Hepatocyte (in vitro differentiated cells): ENCODE results near the gene SMG9. TPM values are rescaled to one million over a fixed set of nuclear protein-coding genes. Genes with fewer than 3 reads are reported as not detected.

Source experiments
- DNase-seq: peaks from one replicate; pipeline ENCODE4 v3.0.0-alpha.2; 2016; ENCODE audit warnings: low spot score
- H2AFZ ChIP-seq: fragments of 200-600 bp; sonication (generic); 2 replicates; pipeline ENCODE4 v1.6.0; 2016; ENCODE audit warnings: antibody characterized with exemption, mild to moderate bottlenecking
- H3K27ac ChIP-seq: fragments of 200-600 bp; sonication (generic); 2 replicates; pipeline ENCODE4 v1.5.1; 2016; ENCODE audit warnings: mild to moderate bottlenecking
- H3K27me3 ChIP-seq: fragments of 200-600 bp; sonication (generic); 2 replicates; pipeline ENCODE4 v1.6.1; 2016
- H3K36me3 ChIP-seq: fragments of 200-600 bp; sonication (generic); replicated peaks from 2 replicates; pipeline ENCODE4 v1.5.1; 2016; ENCODE audit warnings: low read depth; ENCODE audit not compliant: insufficient read depth
- H3K4me1 ChIP-seq: fragments of 200-600 bp; sonication (generic); 2 replicates; pipeline ENCODE4 v1.5.1; 2016; ENCODE audit warnings: mild to moderate bottlenecking, moderate library complexity; ENCODE audit not compliant: insufficient read depth
- H3K4me2 ChIP-seq: fragments of 200-600 bp; sonication (generic); 2 replicates; pipeline ENCODE4 v1.6.0; 2016
- H3K4me3 ChIP-seq: fragments of 200-600 bp; sonication (generic); 2 replicates; pipeline ENCODE4 v1.5.1; 2016; ENCODE audit warnings: mild to moderate bottlenecking
- H3K79me2 ChIP-seq: fragments of 200-600 bp; sonication (generic); 2 replicates; pipeline ENCODE4 v1.6.0; 2017; ENCODE audit warnings: mild to moderate bottlenecking
- H3K9me2 ChIP-seq: fragments of 200-600 bp; sonication (generic); replicated peaks from 2 replicates; pipeline ENCODE4 v1.6.0; 2017; ENCODE audit warnings: mild to moderate bottlenecking; ENCODE audit not compliant: insufficient read depth
- H3K9me3 ChIP-seq: fragments of 200-600 bp; sonication (generic); 2 replicates; pipeline ENCODE4 v1.5.1; 2016; ENCODE audit warnings: low read depth, mild to moderate bottlenecking
- H4K20me1 ChIP-seq: fragments of 200-600 bp; sonication (generic); 2 replicates; pipeline ENCODE4 v1.6.0; 2016; ENCODE audit warnings: mild to moderate bottlenecking; ENCODE audit not compliant: insufficient read depth, poor library complexity, severe bottlenecking
- CTCF ChIP-seq: fragments of 200-600 bp; sonication (generic); IDR thresholded peaks from 2 replicates; pipeline ENCODE4 v1.5.1; 2016; ENCODE audit warnings: antibody characterized with exemption, mild to moderate bottlenecking; ENCODE audit not compliant: poor library complexity
- EZH2 ChIP-seq: fragments of 200-600 bp; sonication (generic); IDR thresholded peaks from 2 replicates; pipeline ENCODE4 v1.6.1; 2016; ENCODE audit warnings: antibody characterized with exemption, mild to moderate bottlenecking, borderline replicate concordance
- EZH2phosphoT487 ChIP-seq: fragments of 200-600 bp; sonication (generic); IDR thresholded peaks from one replicate; pipeline ENCODE4 v1.6.1; 2018; ENCODE audit warnings: antibody characterized with exemption, mild to moderate bottlenecking, low read depth, moderate library complexity; ENCODE audit not compliant: unreplicated experiment, severe bottlenecking
- WGBS: methylation state at CpG from one replicate; pipeline ENCODE4 v1.1.6; 2016; ENCODE audit warnings: low lambda C conversion rate; ENCODE audit errors: missing lambda C conversion rate; 5-methylcytosine and 5-hydroxymethylcytosine counted together
- polyA plus RNA-seq: library from polyadenylated mRNA; unstranded; fragments of >200 nt; fragmentation: Nextera tagmentation; extraction: Ambion mirVana; gene quantifications from 2 replicates; pipeline ENCODE4 v1.2.1, GENCODE V29; 2016
- total RNA-seq: library from RNA; depleted of rRNA; stranded (reverse); fragments of >200 nt; gene quantifications from 2 replicates; pipeline ENCODE4 v1.2.3, GENCODE V29; 2014

Gene SMG9
- total and polyA plus RNA-seq, 2 experiments from 2014 or later: 16.1 to 34.9 TPM

- WGBS: 79% methylated on average over 6 of the region's 7 CpGs
- peaks cover 4% of the 10 kb centered on the region for H3K27me3 ChIP-seq
- TF ChIP-seq EZH2phosphoT487 (no peak), CTCF (no peak), EZH2 (no peak)
Observed at GRCh38 chr19:43797556-43797955, 42.8 kb upstream of the SMG9 start.

DNA sequence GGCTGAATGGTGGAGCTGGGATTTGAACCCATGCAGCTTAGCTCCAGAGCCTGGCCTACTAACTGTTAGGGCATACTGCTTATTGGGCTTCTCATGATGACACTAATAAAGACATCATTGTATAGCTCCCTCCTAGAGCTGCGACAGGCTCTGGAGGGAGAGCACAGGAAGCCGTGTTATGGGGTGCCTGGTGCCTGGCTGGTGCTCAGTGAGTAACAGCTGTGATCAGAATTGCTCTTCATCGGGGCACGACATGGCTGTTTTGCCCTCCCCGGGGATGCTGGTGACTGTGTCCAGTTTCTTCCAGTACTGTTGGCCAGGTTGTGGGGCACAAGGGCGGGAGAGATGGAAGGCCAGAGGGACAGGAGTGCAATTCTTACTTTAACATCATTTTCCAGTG, 42.4 kb upstream of the SMG9 start:
- H3K4me3 ChIP-seq: no peak overlapping the region
- peaks cover 4% of the 10 kb centered on the region for H3K27me3 ChIP-seq
- no peaks in the 10 kb centered on the region for H3K9me3 ChIP-seq
- no peak overlapping the region for H2AFZ ChIP-seq
- no peaks in the 10 kb centered on the region for H4K20me1 ChIP-seq
- no peak for TF ChIP-seq EZH2
- no peak for TF ChIP-seq CTCF
- no peak for TF ChIP-seq EZH2phosphoT487
- H3K9me2 ChIP-seq: no peaks in the 10 kb centered on the region
- no peak overlapping the region for H3K27ac ChIP-seq
- 69% methylated on average over 6 of the region's 6 CpGs for WGBS
- no peak for DNase-seq
- H3K36me3 ChIP-seq: no peaks in the 10 kb centered on the region
- H3K4me1 ChIP-seq: no peaks in the 10 kb centered on the region
- H3K4me2 ChIP-seq: no peak overlapping the region
- H3K79me2 ChIP-seq: no peaks in the 10 kb centered on the region

More at GRCh38 chr19:43797556-43797955, 42.8 kb upstream of the SMG9 start:
- Histone ChIP-seq H3K9me3 (no peaks in the 10 kb centered on the region), H2AFZ (no peak overlapping the region), H3K4me3 (no peak overlapping the region), H3K27ac (no peak overlapping the region), H3K4me1 (no peaks in the 10 kb centered on the region), H4K20me1 (no peaks in the 10 kb centered on the region), H3K4me2 (no peak overlapping the region), H3K36me3 (no peaks in the 10 kb centered on the region), H3K79me2 (no peaks in the 10 kb centered on the region), H3K9me2 (no peaks in the 10 kb centered on the region)
- DNase-seq: no peak

- TF ChIP-seq CTCF (no peak), EZH2phosphoT487 (no peak), EZH2 (no peak)
- no peaks in the 10 kb centered on the region for H4K20me1 ChIP-seq
- DNase-seq: no peak
- peaks cover 4% of the 10 kb centered on the region for H3K27me3 ChIP-seq
- no peak overlapping the region for H2AFZ ChIP-seq
- H3K9me3 ChIP-seq: no peaks in the 10 kb centered on the region
- no peak overlapping the region for H3K4me2 ChIP-seq
- H3K4me3 ChIP-seq: no peak overlapping the region
- no peak overlapping the region for H3K27ac ChIP-seq
- no peaks in the 10 kb centered on the region for H3K4me1 ChIP-seq
- no peaks in the 10 kb centered on the region for H3K79me2 ChIP-seq
- no peaks in the 10 kb centered on the region for H3K9me2 ChIP-seq
- 55% methylated on average over 3 of the region's 3 CpGs for WGBS
- no peaks in the 10 kb centered on the region for H3K36me3 ChIP-seq
Observed at GRCh38 chr19:43790587-43790986, 35.8 kb upstream of the SMG9 start.

GRCh38 chr19:43789029-43789428, 34.3 kb upstream of the SMG9 start:
- no peaks in the 10 kb centered on the region for H3K9me3 ChIP-seq
- H3K4me3 ChIP-seq: no peak overlapping the region
- H3K36me3 ChIP-seq: no peaks in the 10 kb centered on the region
- TF ChIP-seq CTCF (no peak), EZH2 (no peak), EZH2phosphoT487 (no peak)
- no peak overlapping the region for H3K27ac ChIP-seq
- no peaks in the 10 kb centered on the region for H4K20me1 ChIP-seq
- no peaks in the 10 kb centered on the region for H3K9me2 ChIP-seq
- H3K4me1 ChIP-seq: no peaks in the 10 kb centered on the region
- H3K4me2 ChIP-seq: no peak overlapping the region
- H2AFZ ChIP-seq: no peak overlapping the region
- peak; percentile 63 for DNase-seq
- H3K27me3 ChIP-seq: peaks cover 4% of the 10 kb centered on the region
- WGBS: 13% methylated on average over 3 of the region's 3 CpGs
- H3K79me2 ChIP-seq: no peaks in the 10 kb centered on the region
